Tibial artery (tissue), 4 donors: ENCODE measurements around the gene C15orf39.

ENCODE experiments used
- DNase-seq, 2 donors: peaks; one replicate each; pipeline ENCODE4 v3.0.0-alpha.2; 2019
- H3K27ac ChIP-seq, 2 donors: fragments of 200-600 bp; sonication (generic) in 1 of 2; 1 replicate in 1 of 2; 2 replicates in 1 of 2; pipeline ENCODE4 v1.5.1; 2018 to 2019; ENCODE audit warnings: mild to moderate bottlenecking in 1 of 2
- H3K27me3 ChIP-seq, 2 donors: fragments of 200-600 bp; sonication (generic) in 1 of 2; one replicate each; pipeline versions ENCODE4 v1.5.1 to v1.6.0; 2016 to 2019
- H3K36me3 ChIP-seq, 3 donors: fragments of 200-600 bp; sonication (generic) in 2 of 3; one replicate each; pipeline ENCODE4 v1.5.1; 2016 to 2019; ENCODE audit warnings: mild to moderate bottlenecking in 2 of 3
- H3K4me1 ChIP-seq, 4 donors: fragments of 200-600 bp; sonication (generic) in 2 of 4; 1 replicate in 3 of 4; 2 replicates in 1 of 4; pipeline ENCODE4 v1.5.1; 2016 to 2019
- H3K4me3 ChIP-seq, 2 donors: fragments of 200-600 bp; sonication (generic) in 1 of 2; 1 replicate in 1 of 2; 2 replicates in 1 of 2; pipeline ENCODE4 v1.5.1; 2018 to 2019; ENCODE audit warnings: mild to moderate bottlenecking in 2 of 2
- H3K9me3 ChIP-seq, 3 donors: fragments of 200-600 bp; sonication (generic) in 1 of 3; one replicate each; pipeline ENCODE4 v1.5.1; 2016 to 2019
- intact Hi-C: fragments of 100-400 bp; cut with DNase I; formaldehyde crosslinking; loops from one replicate; pipeline ENCODE4 v1.15.0; 2023; ENCODE audit warnings: low total_unique reads
- TF ChIP-seq, protein P1 (sequence below), 2 experiments: fragments of 200-600 bp in 1 of 2; fragments of 450-650 bp in 1 of 2; IDR thresholded peaks; one replicate each; pipeline ENCODE4 v1.5.1; 2017 to 2019; ENCODE audit warnings: antibody characterized with exemption in 2 of 2, mild to moderate bottlenecking in 1 of 2, moderate library complexity in 1 of 2

C15orf39 gene

DNA sequence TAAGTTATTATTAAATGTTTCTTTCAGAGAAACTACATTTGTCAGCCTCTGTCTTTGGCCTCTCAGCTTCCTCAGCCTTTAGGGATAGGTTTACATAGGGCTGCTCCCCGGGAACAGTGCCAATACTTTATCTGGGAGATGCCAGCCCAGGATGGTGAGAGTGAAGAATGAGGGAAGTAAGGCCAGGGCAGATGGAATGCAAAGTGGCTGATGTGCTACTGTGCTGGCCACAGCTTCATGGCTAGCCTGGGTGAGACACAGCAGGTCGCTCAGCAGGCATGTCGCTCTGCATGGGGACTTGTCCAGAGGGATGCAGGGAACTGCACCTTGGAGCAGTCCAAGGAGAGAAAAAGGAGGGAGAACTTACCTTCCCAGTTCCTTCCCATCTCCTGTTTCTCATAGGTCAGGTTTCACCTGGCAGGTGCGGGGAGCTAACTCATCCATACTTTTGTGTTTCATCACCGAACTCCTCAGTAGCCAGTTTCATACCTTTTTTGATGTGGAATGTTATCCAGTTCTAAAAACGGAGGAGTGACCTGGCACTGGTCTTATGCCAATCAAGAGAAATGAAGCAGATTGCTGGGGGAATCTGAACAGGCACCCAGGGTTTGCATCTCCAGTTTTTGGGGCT is 30.9 kb upstream of the C15orf39 start:
- H3K27me3 ChIP-seq: no peaks in the 10 kb centered on the region
- intact Hi-C loops: no loop called here
- no peaks in the 10 kb centered on the region for H3K36me3 ChIP-seq
- H3K4me3 ChIP-seq: no peak overlapping the region
- no peak for DNase-seq
- H3K4me1 ChIP-seq: peaks cover 0 to 17% (median 7%) of the 10 kb centered on the region in 4 donors
- TF ChIP-seq, protein P1, sequence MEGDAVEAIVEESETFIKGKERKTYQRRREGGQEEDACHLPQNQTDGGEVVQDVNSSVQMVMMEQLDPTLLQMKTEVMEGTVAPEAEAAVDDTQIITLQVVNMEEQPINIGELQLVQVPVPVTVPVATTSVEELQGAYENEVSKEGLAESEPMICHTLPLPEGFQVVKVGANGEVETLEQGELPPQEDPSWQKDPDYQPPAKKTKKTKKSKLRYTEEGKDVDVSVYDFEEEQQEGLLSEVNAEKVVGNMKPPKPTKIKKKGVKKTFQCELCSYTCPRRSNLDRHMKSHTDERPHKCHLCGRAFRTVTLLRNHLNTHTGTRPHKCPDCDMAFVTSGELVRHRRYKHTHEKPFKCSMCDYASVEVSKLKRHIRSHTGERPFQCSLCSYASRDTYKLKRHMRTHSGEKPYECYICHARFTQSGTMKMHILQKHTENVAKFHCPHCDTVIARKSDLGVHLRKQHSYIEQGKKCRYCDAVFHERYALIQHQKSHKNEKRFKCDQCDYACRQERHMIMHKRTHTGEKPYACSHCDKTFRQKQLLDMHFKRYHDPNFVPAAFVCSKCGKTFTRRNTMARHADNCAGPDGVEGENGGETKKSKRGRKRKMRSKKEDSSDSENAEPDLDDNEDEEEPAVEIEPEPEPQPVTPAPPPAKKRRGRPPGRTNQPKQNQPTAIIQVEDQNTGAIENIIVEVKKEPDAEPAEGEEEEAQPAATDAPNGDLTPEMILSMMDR (IDR thresholded peaks at IDR 0.05): no peak
- no peak overlapping the region for H3K27ac ChIP-seq
- no peaks in the 10 kb centered on the region for H3K9me3 ChIP-seq

DNA sequence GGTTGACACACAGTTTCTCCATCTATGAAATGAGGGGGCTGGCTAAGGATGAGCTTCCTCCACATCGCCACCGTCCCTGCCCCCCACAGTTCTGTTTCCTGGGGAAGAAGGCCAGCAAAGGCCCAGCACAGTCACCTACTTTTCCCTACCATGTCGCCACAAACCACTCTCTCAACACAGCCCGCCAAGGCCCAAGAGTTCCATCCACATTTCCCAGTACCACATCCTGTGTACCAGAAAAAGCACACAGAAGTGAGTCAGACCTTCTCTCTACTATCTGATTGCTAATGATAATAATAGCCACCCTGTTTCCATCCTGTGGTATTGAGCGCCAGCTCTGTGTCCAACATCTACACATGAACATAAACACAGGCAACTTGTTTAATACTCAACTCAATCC is 30.3 kb upstream of the C15orf39 start:
- intact Hi-C loops: no loop called here

DNA sequence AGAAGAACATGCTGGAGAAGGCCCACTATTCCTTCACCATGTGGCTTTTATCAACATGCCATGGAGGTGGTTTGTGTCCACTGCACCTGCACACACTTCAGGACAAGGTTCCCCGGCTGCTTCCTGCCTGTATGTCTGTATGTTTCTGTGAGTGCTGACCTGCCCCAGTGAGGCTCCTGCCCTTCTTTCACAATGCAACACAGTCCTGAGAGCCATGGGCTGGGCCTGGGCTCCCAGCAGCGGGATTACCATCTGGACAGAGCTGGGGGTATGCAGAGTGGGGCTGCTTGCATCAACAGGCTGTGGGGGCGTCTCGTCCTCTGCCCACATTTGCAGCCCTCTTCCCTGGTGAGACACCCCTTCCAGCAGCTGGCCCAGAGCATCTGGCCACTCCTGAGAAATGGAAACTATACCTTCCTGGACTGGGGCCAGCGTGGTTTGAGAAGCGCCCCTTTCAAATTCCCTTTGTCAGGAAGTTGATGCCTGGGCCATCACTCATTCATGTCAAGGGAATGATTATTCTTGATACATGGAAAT is 29.3 kb upstream of the C15orf39 start:
- Histone ChIP-seq H3K36me3 (no peaks in the 10 kb centered on the region), H3K27ac (no peak overlapping the region), H3K27me3 (no peaks in the 10 kb centered on the region), H3K9me3 (no peaks in the 10 kb centered on the region), H3K4me3 (no peak overlapping the region), H3K4me1 (peaks cover 4 to 33% (median 22%) of the 10 kb centered on the region in 4 donors)
- DNase-seq: no peak
- intact Hi-C loops: no loop called here
- TF ChIP-seq, protein P1 (IDR thresholded peaks at IDR 0.05): no peak

More for the DNA sequence above, 30.3 kb upstream of the C15orf39 start:
- H3K27me3 ChIP-seq: no peaks in the 10 kb centered on the region
- TF ChIP-seq, protein P1 (IDR thresholded peaks at IDR 0.05): no peak
- no peak for DNase-seq
- no peaks in the 10 kb centered on the region for H3K36me3 ChIP-seq
- no peak overlapping the region for H3K27ac ChIP-seq
- H3K4me1 ChIP-seq: peaks cover 4 to 23% (median 12%) of the 10 kb centered on the region in 4 donors
- no peaks in the 10 kb centered on the region for H3K9me3 ChIP-seq
- no peak overlapping the region for H3K4me3 ChIP-seq

DNA sequence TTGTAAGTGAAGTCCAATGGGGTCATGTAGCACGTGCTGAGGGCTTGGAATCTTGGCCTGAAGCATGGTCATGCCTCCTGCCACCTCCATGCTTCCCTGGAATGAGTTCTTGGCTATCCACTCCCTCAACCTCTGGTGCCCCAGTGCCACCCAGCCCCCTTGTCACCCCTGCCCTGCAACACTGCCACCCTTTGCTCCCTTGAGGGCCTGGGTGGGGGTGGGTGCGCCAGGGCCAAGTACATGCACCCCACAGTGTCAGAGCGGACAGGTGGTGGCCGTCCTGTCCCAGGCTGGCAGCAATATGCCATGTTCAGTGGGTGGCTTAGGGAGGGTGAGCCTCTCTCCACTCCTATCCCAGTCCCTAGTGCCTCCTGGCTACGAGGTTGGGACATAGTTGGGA is 27.6 kb upstream of the C15orf39 start:
- DNase-seq: no peak
- Histone ChIP-seq H3K4me1 (peaks cover 13 to 50% (median 39%) of the 10 kb centered on the region in 4 donors), H3K36me3 (no peaks in the 10 kb centered on the region), H3K27ac (peak overlapping the region in 1 of 2 donors; percentile 40), H3K9me3 (no peaks in the 10 kb centered on the region), H3K4me3 (no peak overlapping the region), H3K27me3 (no peaks in the 10 kb centered on the region)
- TF ChIP-seq, protein P1 (IDR thresholded peaks at IDR 0.05): no peak
- intact Hi-C loops: no loop called here

DNA sequence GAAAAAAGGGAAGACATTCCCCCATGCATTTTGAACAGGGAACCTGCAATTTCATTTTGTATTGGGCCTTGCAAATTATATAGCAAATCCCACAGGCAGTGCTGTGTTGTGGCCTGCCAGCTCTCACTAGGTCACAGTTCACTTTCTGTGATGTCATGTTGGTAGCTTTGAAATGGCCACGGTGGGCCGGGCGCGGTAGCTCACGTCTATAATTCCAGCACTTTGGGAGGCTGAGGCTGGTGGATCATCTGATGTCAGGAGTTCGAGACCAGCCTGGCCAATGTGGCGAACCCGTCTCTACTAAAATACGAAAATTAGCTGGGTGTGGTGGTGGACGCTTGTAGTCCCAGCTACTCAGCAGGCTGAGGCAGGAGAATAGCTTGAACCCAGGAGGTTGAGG is 27.0 kb upstream of the C15orf39 start:
- H3K9me3 ChIP-seq: no peaks in the 10 kb centered on the region
- H3K27ac ChIP-seq: peak overlapping the region; percentile 40 to 83
- no peak for DNase-seq
- no peak overlapping the region for H3K4me3 ChIP-seq
- peaks cover 13 to 56% (median 45%) of the 10 kb centered on the region in 4 donors for H3K4me1 ChIP-seq
- TF ChIP-seq, protein P1 (IDR thresholded peaks at IDR 0.05): no peak
- intact Hi-C loops: no loop called here
- H3K27me3 ChIP-seq: no peaks in the 10 kb centered on the region
- H3K36me3 ChIP-seq: no peaks in the 10 kb centered on the region
